ENCODE measurements around the gene SP140.
"Not testable (repeated sequence)": the region's sequence is repeated elsewhere in the genome, so short reads cannot be mapped to it uniquely, and the experiment has no call there.

Gene SP140

DNA sequence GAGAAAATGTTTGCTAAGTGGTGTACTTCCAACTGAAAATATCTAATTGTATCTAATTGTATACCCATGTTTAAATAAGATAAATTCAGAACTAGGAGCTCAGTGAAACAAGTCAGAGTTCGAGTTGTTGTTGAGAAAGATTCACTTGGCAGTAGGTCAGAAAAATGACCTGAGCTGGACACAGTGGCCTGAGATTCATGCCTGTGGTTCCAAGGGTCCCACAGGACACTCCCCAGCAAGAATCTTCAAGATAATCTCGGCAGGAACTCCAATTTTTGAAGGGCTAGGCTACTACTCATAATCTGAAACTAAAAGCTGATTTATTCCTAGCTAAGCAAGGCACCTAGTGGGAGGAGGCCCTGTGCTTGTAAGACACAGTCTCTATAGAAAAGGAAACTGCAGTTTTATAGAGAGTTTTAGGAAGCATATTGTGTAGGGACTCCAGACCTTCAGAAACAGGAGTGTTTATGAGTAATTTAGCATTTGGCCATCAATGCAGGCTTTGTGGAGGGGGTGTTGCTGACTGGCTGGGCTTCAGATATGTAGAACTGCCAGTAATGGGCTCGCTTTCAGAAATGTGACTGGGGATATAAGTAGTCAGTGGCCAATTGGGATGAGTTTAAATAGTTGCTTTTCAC is 43.2 kb downstream of the SP140 start:
- FAIRE-seq (peak; percentile 90), DNase-seq (ENCODE audit: extremely low spot score, insufficient read length, low read depth) (no peak)

DNA sequence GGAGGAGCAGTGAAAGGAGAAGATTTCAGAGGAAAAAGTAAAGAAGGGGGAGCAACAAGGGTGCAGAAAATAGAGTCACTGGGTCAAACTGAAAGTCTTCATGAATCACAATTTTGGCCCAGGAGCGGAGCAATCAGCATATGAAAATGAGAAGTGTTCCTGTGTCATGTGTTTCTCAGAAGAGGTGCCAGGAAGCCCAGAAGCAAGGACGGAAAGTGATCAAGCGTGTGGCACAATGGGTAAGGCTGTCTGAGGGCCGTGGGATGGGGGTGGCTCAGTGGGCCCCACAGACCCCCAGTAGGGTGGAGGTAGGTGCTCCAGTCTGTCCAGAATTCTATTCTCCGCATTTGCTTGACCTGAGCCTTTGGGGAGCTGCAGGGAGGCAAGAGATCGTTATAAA is 44.2 kb downstream of the SP140 start:
- FAIRE-seq (peak; percentile 75), DNase-seq (ENCODE audit: extremely low spot score, insufficient read length, low read depth) (no peak)

- no peak for FAIRE-seq
- DNase-seq (ENCODE audit: extremely low spot score, insufficient read length, low read depth): no peak
These were observed 57.4 kb downstream of the SP140 start for GRCh38 chr2:230282936-230283335.

DNA sequence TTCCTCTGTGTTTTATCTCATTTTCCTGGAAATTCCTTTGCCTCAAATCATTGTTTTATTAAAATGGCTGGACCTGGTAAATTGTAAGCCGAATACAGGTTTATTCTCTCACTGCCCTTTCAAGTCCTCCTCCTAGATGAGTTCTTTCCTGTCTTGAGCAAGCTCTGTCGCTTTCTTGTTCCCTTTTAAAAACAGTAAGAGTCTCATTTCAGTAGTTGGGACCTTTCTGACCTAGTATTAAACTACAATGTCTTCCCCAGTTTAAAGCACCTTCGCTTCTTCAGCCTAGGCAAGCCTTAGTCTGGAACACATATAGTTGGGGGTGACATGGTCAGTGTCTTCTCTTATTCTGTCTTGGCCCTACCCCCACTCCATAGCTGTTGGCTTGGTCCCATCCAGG is 60.5 kb downstream of the SP140 start:
- DNase-seq (ENCODE audit: extremely low spot score, insufficient read length, low read depth) (no peak), FAIRE-seq (no peak)

DNA sequence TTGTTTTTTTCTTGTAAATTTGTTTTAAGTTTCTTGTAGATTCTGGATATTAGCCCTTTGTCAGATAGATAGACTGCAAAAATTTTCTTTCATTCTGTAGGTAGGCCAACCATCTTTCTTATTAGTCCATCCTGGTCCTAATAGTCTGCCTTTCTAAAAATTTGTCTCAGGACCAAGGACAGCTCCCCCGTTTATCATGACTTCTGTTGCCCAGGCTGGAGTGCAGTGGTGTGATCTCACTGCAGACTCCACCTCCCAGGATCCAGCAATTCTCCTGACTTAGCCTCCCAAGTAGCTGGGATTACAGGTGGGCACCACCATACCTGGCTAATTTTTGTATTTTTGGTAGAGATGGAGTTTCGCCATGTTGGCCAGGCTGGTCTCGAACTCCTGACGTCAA is 63.8 kb downstream of the SP140 start:
- not testable (repeated sequence) for DNase-seq (ENCODE audit: extremely low spot score, insufficient read length, low read depth); FAIRE-seq

DNA sequence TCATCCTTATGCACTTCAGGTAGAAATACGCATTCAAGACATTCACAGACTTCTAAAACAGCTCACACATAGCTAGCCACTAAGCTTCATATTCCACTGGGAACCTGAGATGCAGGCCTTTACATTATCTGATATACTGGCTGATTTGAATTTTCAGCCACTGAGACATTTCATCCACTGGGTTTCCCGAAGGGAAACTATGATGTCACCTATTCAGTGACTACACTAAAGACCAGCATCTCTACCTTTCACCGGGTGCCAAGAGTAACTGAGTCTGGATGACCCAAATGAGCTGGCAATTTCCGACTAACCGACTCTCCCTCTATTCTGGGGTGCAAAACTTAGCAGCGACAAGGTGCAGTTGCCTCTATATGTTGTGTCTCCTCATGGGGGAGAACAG is 69.7 kb downstream of the SP140 start:
- DNase-seq (ENCODE audit: extremely low spot score, insufficient read length, low read depth) (no peak), FAIRE-seq (no peak)

DNA sequence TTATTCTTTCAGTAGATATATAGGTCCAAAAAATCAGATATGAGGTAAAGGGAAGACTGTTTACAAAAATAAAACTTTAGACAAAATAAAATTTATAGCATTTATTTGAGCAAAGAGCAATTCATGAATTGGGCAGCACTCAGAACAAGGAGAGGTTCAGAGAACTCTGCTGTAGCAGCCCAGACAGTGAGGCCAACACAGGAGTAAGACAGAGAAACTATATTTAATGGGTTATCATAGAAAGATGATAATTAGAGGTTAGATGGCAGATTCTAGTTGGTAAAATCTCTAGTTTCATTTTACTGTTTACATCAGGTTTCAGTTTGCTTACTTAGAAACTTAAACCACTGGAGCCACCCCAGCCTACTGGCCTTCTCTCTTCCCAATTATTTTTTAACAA is 71.4 kb downstream of the SP140 start:
- no peak for DNase-seq (ENCODE audit: extremely low spot score, insufficient read length, low read depth)
- no peak for FAIRE-seq

DNA sequence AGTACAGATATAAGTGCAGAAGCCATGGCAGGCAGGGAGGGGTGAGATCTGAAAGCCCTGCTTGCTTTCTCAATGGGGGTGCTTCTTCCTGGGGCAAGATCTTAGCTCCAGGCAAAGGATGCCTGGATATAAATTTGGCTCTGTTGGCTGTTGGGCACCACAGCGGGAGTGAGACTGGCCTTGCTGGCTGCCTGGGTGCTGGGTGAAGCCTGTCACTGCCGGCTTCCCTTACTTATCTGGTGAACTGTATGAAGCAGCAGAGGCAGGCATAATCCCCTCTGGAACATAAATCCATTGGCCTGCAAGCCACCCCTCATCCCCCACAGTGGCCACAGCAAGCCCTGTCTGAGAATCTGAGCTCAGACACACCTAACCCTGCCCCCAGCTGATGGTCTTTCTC is 74.1 kb downstream of the SP140 start:
- FAIRE-seq: no peak
- no peak for DNase-seq (ENCODE audit: extremely low spot score, insufficient read length, low read depth)

GRCh38 chr2:230305416-230306275 is 80.1 kb downstream of the SP140 start:
- FAIRE-seq: no peak
- DNase-seq (ENCODE audit: extremely low spot score, insufficient read length, low read depth): no peak

GRCh38 chr2:230306474-230306873 is 80.9 kb downstream of the SP140 start:
- FAIRE-seq (no peak), DNase-seq (ENCODE audit: extremely low spot score, insufficient read length, low read depth) (no peak)

DNA sequence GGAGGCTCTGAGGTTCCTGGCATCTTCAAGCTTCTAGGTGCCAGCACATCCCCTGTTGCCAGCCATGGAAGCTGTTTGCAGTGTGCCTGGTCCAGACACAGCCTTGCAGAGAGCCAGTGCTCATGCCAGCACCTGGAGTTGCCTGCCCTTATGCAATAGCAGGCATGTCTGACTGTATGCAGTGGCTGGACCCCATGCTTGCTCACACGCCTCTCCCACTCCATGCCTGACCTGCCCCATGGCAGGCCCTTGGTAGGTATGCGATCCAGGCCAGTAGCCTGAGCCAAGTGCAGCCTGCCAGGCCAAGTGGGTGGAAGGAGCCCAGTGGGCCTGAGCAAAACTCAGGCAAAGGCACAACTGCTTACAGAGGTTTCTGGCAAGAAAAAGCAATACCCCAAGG is 81.9 kb downstream of the SP140 start:
- no peak for FAIRE-seq
- no peak for DNase-seq (ENCODE audit: extremely low spot score, insufficient read length, low read depth)

DNA sequence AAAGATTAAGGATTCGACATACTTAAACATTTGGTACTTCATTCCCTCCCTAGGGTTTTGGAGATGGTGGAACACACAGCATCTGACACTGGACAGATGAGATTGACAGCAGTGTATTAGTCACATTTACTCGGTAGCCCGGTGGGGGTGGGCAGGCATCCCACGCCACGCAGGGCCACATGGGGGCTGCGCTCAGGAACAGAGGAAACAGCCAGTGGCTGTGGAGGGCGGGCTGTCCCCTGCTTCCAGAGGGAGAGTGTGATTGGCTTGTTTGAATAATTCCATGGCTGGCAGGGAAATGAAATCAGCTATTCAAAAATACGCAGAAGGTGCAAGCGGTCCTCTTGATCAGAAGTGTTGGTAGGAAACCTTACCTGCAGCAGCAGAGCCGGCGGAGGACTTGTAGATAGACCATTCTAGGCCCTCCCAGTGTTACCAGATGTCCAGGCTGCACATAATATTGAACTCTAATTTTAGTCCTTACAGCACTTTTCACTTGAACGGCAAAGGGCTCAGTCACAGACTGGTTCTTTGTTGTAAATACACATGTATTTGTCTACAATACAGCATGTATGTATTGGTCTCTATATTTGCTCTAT is 83.0 kb downstream of the SP140 start:
- no peak for DNase-seq (ENCODE audit: extremely low spot score, insufficient read length, low read depth)
- FAIRE-seq: no peak

DNA sequence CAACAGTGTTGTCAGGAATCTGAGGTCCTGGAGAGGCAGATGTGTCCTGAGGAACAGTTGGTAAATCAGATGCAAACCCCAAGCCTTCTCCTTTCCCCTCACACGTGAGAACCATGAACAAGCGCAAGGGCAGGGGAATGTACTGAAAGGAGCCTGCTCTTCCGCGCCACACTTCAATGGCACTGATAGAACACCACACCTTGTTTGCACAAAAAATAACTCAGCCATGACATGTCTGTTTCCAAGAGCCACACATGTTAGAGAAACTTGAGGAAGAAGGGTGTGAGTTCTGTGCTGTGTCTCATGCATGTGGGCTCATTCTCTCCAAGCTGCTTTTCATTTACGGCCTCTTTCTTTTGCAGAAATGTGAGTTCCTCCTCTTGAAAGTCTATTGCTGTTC is 85.3 kb downstream of the SP140 start:
- peak; percentile 36 for FAIRE-seq
- DNase-seq (ENCODE audit: extremely low spot score, insufficient read length, low read depth): not testable (repeated sequence)

DNA sequence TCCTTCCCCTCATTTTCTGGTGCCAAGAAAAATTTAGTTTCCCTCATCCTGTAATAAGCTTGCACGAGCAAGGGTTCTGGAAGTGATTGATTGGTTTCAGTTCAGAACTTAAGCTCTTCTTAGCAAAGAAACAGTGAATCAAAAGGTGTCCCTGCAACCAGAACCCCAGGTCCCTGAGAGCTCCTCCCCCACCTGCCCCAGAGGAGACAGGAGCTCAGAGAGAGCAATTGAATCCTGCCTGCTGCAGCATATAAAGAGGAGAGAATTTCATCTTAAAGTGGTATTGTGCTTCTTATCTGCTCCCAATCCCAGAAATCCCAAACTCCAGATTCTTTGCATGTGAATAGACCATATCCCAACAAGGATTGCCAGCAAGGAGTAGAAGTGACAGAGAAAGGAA is 86.1 kb downstream of the SP140 start:
- not testable (repeated sequence) for DNase-seq (ENCODE audit: extremely low spot score, insufficient read length, low read depth)
- FAIRE-seq: peak; percentile 76

- no peak for DNase-seq (ENCODE audit: extremely low spot score, insufficient read length, low read depth)
- no peak for FAIRE-seq
These were observed 87.1 kb downstream of the SP140 start for GRCh38 chr2:230312638-230313037.

- DNase-seq (ENCODE audit: extremely low spot score, insufficient read length, low read depth): no peak
- no peak for FAIRE-seq
These were observed 91.8 kb downstream of the SP140 start for GRCh38 chr2:230317366-230317765.

DNA sequence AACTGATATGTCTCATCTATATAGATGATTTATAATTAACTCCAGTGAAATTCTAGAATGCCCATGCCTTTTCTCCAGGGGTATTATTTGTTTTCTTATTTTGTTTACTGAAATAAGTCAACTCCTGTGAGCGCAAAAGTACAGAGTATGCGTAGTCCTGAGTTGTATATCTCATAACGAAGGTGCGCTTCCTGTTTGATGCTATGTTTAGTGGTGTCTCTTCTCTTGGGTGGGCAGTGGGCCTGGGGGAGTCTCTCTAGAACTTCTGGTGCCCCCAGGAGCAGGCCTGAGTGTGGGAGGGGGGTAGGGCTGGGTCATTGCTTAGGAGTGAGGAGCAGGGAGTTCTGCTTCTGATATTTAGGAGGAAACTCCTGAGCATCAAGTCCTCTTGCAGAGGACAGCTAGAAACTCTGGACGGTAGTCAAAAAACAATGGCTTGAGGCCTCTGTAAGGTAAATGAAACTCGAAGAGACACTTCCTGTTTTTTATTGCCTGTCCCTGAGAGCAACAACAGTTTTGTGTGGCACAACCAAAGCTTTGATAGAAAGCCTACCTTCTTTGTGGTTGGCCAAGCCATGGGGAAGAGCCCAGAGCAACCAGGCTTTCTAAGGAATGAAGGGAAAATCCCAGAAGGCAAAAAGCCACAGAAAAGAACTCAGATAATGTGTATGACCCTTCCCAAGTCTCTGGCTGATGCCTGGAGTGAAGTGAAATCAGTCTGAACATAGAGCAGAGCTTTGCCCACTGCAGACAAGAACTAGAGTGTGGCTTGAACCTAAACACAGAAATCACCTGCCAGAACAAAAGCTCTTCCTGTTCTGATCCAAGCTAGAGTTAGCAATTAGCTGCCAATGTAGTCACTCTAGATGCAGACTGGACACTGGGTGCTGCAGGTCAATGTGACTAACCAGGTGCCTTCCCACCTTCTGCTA is 92.9 kb downstream of the SP140 start:
- FAIRE-seq: no peak
- DNase-seq (ENCODE audit: extremely low spot score, insufficient read length, low read depth): no peak

GRCh38 chr2:230319211-230319862 is 93.8 kb downstream of the SP140 start:
- DNase-seq (ENCODE audit: extremely low spot score, insufficient read length, low read depth) (no peak), FAIRE-seq (peak; percentile 98)

GRCh38 chr2:230321031-230321430 is 95.5 kb downstream of the SP140 start:
- FAIRE-seq: no peak
- no peak for DNase-seq (ENCODE audit: extremely low spot score, insufficient read length, low read depth)
